Fibroblast of skin of left quadriceps (primary cell): ENCODE data around the gene YARS2.

Experiments used
- DNase-seq, 2 experiments: peaks; one replicate each; pipeline ENCODE4 v3.0.0-alpha.2; 2013; ENCODE audit warnings: low read depth in 2 of 2

YARS2 gene

DNA sequence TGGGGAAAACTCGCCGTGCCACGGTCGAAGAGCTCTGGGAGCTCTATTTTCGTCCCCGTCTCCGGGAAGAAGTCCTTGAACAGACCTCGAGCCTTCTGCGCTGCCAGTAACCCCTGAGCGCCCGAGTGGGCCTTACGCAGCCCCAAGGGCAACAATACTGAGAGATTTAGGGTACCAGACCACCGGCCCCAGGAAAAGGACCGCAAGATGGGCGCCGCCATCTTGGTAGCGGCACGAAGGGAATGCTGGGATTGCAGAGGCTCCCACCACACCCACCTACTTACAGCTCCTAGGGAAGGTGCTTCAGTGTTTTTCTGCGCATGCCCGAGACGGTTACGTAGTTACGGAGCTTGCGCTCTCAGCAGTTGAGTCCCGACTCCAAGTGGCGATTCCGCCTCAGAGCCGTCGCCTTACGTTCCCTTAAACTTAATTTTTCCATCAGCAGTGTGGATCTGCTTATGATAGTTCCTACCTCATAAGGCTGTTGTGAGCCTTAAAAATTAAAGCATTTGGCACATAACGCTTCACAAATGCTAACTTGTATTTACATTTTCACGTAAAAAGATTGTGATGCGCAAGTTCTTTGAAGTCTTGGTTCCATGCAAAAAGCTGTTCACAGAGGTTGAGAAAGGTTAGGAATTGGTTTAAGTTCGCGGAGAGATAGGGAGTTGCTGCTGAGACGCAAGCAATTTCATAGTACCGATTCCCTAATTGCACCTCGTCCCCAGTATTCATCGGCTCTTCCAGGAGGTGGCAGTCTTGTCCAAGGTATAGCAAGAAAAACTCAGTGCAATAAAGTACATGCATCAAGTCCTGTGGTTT, at the start of gene YARS2:
Gene YARS2, minus strand, starts transcription at position 244 of the 822 bp plus-strand sequence. Its CDS starts 23 bp downstream, at position 221.
- DNase-seq, result peak; percentile 96

DNA sequence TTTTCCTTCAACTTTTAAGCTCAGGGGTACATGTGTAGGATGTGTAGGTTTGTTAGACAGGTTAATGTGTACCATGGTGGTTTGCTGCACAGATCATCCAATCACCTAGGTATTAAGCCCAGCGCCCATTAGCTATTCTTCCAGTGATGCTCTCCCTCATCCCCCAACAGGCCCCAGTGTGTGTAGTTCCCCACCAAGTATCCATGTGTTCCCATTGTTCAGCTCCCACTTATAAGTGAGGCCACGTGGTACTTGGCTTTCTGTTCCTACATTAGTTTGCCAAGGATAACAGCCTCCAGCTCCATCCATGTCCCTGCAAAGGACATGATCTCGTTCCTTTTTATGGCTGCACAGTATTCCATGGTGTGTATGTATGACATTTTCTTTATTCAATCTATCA, 48.6 kb upstream of the YARS2 start:
- DNase-seq, result no peak

DNA sequence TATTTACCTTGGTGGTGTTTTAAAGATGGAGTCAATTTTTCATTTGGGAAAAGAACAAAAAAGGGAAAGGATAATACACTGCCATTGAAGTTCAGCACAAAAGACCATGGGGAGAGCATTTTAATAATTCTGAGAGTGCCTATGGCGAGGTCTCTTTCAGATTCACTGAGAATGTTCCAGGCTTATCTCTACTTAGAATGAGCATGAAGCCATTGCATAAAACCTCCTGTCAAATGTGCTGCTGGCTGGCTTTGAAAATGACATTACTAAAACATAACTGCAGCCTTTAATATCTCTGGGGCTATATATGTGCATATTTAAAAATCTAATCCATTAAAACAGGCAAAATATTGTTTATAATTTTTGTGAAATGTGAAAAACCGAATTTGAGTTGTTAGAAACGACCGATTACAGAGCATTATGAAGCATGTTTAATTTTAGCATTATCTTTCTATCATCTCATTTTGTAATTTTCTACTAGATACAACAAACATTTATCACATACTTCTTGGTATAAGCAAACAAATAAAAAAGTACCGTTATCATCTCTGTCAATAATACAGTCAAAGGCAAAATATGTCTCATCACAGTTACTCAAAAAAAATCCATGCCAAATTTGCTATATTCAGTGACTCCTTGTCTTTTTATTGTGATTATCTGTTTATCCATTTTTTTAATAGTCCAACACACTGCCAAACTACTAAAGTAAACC, 45.7 kb upstream of the YARS2 start:
- no peak for DNase-seq

DNA sequence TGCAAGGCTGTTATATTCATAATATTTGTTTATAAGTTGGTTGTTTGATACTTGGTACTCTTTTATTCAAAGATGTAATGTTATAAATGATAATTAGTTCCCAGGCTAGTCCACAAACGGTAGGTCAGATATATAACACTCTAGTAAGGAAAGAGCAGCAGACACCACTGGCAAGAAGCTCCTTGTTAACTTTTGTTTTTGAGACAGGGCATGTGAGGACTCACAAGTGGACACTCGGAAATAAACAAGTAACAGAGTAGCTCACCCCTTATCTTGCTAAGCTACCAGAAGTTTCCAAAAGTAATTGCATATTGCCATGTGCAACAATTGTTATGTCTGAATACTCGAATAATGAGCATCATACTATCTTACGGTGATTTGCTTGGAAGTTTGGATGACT, 38.6 kb upstream of the YARS2 start:
- no peak for DNase-seq

DNA sequence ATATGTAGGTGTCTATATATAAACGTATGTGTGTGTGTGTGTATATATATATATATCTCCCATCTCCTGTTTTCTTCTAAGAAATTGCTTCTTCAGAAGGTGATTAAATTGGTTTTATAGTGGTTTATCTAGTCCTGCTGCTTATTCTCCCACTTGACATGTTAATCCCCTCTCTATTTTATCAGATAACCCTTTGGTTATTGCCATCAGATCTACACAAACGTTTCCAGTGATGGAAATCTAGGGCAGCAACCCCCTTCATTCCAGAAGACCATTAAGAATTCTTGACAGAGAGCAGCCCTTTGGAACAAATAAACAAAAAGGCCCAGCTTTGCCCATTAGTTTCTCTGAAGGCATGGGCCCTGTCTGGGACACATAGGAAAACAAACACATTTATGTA, 34.2 kb upstream of the YARS2 start:
- DNase-seq, result no peak

DNA sequence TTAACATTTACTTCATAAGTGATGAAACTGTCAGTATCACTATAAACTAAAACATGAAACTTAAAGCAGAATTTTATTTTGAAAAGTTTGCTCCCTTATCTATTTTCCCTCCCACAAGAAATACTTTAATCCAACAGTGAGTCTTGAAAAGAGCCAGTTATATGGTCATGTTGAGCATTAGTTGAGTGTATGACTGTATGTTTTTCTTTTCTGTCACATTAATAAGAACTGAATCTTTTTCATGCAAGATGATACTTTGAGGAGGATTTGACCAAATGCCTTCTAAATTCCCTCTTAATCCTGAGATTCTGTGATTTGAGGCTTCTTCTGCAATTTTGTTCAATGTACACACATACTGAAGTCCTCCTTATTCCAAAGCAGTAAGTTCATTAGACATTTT, 33.7 kb upstream of the YARS2 start:
- DNase-seq, result no peak

DNA sequence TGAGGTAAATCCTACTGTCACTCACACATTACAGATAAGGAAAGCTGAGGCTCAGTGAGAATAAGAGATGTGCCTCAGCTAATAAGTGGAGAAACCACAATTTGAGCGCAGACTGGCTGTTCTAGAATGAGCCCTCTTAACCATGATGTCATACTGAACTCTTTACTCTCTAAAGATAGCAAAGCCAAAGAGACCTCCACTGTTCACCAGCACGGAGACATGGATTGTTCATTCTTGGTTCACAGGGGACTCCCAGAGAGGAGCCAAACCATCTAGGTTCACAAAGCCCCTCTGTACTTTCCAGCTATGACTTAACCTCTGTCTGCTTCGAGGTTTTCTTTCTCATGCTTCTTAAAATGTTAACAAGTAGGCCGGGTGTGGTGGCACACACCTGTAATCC, 32.7 kb upstream of the YARS2 start:
- DNase-seq, result no peak

DNA sequence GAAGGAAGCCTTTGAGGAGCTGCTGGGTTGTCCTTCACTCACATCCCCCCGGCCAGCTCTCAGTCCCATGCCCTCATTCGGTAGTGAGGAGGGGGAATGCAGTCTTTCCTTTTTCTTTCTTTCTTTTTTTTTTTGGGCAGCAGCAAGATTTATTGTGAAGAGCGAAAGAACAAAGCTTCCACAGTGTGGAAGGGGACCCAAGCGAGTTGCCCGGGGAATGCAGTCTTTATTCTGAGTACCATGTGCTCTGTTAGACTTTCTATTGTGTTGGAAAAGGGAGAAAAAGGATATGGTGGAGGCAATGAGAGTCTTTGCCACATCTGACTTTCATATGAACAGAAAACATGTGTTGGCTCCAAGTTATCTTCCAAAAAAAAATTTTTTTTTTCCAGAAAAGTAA, 29.9 kb upstream of the YARS2 start:
- no peak for DNase-seq

DNA sequence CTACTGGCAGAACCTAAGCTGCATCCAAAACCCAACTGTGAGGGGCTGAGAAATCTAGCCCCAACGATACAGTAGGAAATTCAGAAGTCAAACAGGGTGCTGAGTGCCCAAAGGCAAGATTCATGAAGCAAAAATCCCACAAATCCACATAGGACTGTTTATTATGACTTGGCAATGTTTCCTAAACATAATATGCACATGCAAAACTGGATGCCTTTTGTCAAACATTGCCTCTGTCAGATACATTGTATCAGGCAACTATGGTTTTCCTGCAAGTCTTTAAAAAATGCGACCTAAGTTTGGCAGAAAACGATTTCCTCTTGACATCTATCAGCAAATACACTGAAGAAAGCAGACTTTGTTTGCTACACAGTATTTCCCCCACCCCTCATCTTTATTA, 27.3 kb upstream of the YARS2 start:
- no peak for DNase-seq

DNA sequence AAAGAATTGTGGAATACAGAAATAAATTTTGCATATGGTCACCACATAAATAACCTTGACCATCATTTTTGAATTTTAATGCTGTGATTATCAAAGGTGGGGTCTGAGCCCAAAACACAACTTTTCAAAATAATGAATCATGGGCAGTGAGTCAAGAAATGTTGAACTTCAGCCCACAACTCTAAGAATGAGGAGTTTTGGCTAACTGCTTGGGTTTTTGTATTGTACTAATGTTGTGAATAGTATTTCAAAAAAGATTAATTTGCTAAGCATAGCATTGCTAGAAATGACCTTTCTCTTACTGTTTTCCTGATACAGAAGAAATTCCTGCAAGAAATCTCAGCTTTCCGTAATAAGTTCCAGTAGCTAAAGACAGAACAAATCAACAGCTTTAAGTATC, 24.4 kb upstream of the YARS2 start:
- no peak for DNase-seq

DNA sequence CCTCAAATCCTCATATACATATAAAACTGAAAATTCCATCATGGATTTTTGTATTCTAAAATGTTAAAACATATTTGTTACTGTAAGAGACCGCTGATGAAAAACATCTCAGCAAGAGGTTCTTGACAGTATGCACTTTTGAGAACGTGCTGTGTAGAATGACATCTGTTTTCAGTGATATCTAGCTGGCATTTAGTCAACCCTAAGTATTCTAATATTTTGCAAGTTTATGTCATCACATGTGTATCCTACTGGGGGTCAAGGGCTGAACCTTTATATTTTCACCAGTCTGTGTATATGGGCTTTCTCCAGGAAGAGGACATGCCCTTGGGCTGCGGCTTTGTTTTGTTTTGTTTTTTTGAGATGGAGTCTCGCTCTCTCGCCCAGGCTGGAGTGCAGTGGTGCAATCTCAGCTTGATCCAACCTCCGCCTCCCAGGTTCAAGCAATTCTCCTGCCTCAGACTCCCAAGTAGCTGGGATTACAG, 22.0 kb upstream of the YARS2 start:
- no peak for DNase-seq

DNA sequence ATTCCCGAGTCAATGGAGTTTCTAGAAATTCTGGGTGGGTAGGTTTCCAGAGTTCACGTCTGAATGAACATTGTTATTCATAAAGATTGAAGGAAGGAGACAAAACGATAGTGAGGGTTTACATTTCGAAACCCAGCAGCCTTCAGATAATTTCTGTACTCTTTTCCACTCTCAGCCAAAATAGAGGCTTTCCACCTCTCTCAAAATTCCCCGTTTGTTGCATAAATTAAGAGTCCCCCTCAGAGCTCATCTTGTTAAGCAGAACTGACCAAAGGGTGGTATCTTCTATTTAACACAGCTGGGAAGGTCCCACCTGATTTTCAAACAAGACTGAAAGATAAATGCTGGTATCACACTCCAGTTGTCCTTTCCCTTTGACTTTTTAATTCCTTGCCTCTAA, 21.5 kb upstream of the YARS2 start:
- DNase-seq, result no peak

DNA sequence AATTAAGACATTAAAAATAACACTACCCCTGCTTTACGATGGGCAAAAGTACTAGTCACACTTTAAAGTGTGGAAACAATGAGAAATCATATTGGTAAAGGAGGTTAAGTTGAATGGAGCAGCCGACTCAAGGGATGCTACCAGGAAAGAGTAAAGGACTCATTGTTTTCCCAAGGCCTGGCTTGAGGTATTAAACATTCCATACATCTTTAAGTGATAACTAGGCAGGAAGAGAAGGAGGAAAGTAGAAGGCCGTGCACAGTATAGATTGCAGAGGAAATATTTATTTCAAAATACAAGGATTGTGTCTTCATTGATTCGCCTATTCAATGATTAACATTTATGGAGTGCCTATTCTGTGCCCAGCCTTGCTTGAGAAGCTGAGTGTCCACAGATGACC, 20.6 kb upstream of the YARS2 start:
- DNase-seq, result no peak

DNA sequence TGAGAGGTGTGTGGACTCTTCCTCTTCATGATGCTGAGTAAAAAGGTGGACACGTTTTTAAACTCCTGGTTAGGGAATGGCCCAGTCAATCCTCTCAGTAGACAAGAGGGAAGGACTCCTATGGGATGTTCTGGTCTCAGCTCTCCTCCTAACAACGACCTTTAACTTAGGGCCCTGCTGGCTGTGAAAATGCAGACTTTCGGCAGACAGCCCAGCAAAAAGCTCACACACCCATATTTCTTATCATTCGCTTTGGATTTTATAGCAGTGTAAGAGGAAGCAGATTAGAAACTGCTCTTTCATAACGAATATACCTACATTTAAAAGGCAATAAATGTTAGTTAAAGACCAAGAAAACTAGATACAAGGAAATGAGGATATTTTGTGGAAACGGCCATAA, 18.0 kb upstream of the YARS2 start:
- no peak for DNase-seq

DNA sequence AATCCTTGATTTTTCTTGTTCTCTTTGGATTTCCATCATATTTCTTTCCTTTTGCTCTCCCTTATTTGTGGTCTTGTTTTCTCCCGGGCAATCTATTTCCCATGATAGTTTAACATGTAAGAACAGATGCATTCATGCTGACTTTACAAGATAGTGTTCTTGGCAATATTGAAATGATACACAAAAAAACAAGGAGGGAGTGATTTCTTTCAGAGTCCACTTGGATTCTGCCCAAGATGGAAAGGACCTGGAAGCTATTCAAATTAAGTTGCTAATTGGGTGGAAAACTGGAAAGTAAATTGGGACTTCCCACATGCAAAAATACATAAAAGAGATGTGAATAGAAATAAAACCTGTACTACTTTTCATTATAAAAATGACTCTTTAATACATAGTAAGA, 14.4 kb upstream of the YARS2 start:
- DNase-seq, result no peak

DNA sequence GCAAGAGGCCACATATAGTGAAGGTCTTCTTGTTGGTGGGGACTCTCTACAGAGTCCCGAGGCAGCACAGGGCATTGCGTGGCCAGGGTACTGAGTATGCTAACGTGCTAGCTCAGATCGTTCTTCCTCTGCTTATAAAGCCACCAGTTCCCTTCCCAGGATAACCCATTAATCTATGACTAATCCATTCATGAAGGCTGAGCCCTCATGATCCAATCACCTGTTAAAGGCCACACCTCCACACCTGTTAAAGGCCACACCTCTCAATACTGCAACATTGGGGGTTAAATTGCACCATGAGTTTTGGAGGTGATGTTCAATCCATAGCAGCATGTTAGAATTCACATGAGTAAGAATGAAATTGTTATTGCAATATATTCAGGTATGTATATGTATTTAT, 12.8 kb upstream of the YARS2 start:
- DNase-seq, result no peak

DNA sequence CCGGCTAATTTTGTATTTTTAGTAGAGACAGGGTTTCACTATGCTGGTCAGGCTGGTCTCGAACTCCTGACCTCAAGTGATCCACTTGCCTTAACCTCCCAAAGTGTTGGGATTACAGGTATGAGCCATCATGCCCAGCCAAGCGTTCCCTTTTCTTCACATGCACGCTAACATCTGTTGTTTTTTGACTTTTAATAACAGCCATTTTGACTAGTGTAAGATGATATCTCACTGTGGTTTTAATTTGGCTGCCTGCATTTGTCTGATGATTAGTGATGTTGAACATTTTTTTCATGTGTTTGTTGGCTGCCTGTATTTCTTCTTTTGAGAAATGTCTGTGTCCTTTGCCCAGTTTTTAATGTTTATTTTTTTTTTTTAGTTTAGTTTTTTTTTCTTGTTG, 10.2 kb upstream of the YARS2 start:
- no peak for DNase-seq

DNA sequence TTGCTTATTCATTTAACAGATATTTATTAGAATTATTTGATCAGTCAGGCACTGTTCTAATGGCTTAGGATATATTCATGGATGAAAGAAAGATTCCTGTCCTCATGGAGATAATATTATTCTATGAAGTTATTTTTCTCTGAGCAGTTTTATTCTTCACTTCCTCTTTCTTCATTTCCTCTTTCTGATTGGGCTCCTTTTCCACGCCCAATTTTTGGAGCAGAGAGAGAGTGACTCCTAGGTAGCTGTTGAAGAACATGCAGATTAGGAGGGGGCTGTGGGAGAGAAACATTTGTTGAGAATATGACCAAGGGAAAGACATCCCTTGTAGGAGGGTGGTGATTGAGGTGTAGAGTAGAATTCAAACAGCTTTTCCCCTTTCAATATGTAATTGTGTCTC, 6.0 kb upstream of the YARS2 start:
- DNase-seq, result no peak

DNA sequence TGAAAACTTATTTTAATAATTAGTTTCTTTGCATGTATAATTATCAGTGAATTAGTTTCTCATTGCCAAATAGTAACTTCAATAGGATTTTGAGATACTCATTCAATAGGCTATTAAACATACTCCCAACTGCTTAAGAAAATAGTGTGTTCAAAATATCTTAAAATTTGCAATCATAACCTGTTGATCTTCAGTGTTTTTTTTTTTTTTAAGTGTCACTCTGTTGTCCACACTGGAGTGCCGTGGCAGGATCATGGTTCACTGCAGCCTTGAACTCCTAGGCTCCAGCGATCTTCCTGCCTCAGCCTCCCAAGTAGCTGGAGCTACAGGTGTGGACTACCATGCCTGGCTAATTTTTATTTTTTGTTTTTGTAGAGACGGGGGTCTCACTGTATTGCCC, 1.5 kb upstream of the YARS2 start:
- DNase-seq, result no peak

DNA sequence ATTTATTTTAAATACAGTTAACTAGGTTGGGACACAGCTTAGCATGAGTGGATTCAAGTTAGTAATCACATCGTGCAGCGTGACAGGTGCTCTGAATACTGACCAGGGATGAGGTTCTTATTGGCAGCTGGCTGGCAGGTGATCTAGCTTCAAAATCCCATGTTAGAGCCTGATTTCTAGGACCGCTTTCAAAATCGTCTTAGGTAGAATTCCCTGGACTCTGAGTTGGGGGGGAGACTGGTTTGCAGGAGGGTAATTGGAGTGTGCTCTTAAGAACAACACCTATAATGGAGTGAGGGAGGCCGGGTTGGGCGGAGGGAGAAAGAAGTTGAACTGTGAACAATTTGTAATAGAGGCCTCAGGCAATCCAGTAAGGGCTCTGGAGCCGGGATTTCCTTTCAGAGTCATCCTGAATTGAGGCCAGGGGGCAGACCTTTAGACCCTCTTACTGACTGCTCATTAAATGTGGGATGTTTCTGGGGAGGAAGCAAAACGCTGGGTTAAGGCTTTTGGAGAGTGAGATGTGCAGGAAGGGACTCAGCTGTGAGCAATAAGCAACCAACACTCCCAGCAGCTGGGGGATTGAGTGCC, 874 bp upstream of the YARS2 start:
- DNase-seq, result no peak

DNA sequence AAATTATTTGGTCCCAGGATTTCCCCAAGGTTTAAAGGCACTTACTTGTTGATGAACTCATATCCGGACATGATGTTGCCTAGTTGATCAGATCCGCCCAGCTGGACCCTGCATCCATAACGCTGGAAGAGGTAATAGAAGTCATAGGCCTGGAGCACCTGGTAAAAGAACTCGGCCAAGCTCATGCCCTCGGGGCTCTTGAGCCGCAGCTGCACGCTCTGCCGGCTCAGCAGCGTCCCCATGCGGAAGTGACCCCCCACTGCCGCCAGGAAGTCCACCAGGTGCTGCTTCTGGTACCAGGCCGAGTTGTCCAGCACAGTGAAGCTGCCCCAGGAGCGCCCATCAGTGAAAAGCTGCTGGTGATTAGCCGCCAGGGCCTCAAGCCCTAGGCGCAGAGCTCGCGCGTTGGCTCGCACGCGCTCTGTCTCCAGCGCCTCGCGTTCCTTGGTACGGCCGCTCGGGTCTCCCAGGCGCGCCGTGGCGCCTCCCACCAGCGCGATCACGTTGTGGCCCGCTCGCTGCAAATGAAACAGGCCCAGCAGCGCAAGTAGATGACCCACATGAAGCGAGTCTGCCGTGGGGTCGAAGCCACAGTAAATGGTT, 545 bp downstream of the YARS2 start:
- peak; percentile 21 to 28 for DNase-seq

DNA sequence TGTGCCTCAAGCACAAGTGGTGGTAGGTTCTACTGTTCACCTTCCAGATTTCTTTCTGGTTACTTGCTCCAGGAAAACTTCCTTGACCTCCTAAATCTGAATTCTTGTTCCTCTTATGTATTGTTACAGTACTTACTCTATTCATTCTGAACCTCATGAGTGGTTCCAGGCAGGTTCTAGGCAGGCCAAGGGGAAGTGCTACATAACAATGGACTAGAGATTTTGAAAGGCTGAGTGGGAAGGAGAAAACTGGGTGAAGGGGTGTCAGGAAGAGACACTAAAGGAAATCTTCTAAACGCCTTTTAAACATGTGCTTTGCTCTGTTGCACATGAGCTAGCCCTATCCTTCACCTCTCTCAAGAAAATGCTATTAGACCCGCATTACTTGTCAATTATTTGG, 1.6 kb downstream of the YARS2 start:
- no peak for DNase-seq

DNA sequence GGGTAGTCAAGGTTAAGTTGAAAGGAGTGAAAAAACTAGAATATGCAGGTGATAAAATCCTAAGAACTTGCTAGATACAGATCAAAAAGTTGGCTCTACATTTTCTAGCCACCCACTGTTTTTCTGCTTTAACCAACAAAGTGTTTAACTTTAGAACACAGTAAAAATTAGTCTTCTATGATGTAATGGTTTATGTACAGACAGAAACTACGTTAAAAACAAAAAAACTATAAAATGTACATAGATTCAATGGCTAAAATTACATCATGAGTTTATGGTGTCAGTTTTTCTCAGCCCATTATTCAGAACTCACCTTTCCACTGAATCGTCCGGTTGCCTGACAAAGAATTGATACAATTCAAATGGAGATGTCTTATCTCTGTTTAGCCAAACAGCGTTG, 2.1 kb downstream of the YARS2 start:
- DNase-seq, result no peak
